PFSK-1 (cell line): Measurements from ENCODE around the gene COQ9.

Source experiments
- FOXP2 ChIP-seq: optimal IDR thresholded peaks from 2 replicates; pipeline ENCODE3; 2011; ENCODE audit warnings: borderline replicate concordance, control low read depth, inconsistent platforms; ENCODE audit not compliant: insufficient read depth; ENCODE audit errors: extremely low read length, extremely low read depth
- POLR2AphosphoS5 ChIP-seq: IDR thresholded peaks from 2 replicates; pipeline ENCODE4 v1.6.1; 2012; ENCODE audit warnings: low read depth, mild to moderate bottlenecking, control low read depth, low read length, moderate library complexity
- REST ChIP-seq, 2 experiments: IDR thresholded peaks; 2 replicates each; pipeline versions ENCODE4 v1.6.1 to v1.8.0; 2011 to 2012; ENCODE audit warnings: low read depth in 2 of 2, low read length in 2 of 2, control low read depth in 1 of 2, inconsistent platforms in 1 of 2, mild to moderate bottlenecking in 1 of 2, moderate library complexity in 1 of 2; ENCODE audit not compliant: insufficient read depth in 1 of 2
- SIN3A ChIP-seq: IDR thresholded peaks from 2 replicates; pipeline ENCODE4 v1.6.1; 2012; ENCODE audit warnings: mild to moderate bottlenecking, low read length, moderate library complexity, borderline replicate concordance; ENCODE audit not compliant: insufficient read depth
- TAF1 ChIP-seq: IDR thresholded peaks from 2 replicates; pipeline ENCODE4 v1.6.1; 2012; ENCODE audit warnings: low read length, control low read depth, borderline replicate concordance; ENCODE audit not compliant: insufficient read depth

COQ9 gene

GRCh38 chr16:57468346-57468745 lies 21.1 kb downstream of the COQ9 start:
- TF ChIP-seq SIN3A (no peak), POLR2AphosphoS5 (no peak), FOXP2 (no peak), REST (IDR thresholded peaks at IDR 0.05; ENCODE audit: insufficient read depth in 1 of 2, low read depth in 2 of 2, low read length in 2 of 2) (no peak), TAF1 (no peak)

GRCh38 chr16:57469046-57469445 lies 21.8 kb downstream of the COQ9 start:
- TF ChIP-seq SIN3A (no peak), TAF1 (no peak), REST (IDR thresholded peaks at IDR 0.05; ENCODE audit: insufficient read depth in 1 of 2, low read depth in 2 of 2, low read length in 2 of 2) (no peak), FOXP2 (no peak), POLR2AphosphoS5 (no peak)

GRCh38 chr16:57469917-57470470 lies 22.7 kb downstream of the COQ9 start:
- TF ChIP-seq SIN3A = no peak
- TF ChIP-seq REST (IDR thresholded peaks at IDR 0.05; ENCODE audit: insufficient read depth in 1 of 2, low read depth in 2 of 2, low read length in 2 of 2) = no peak

- no peak; the same call in 1 of the 2 replicates for TF ChIP-seq POLR2AphosphoS5
- no peak for TF ChIP-seq SIN3A
- TF ChIP-seq TAF1 = no peak
- TF ChIP-seq REST (IDR thresholded peaks at IDR 0.05; ENCODE audit: insufficient read depth in 1 of 2, low read depth in 2 of 2, low read length in 2 of 2) = no peak
- no peak for TF ChIP-seq FOXP2
These were observed 23.4 kb downstream of the COQ9 start for GRCh38 chr16:57470711-57471110.

GRCh38 chr16:57471209-57471608 lies 23.9 kb downstream of the COQ9 start:
- TF ChIP-seq SIN3A (no peak), TAF1 (no peak), REST (IDR thresholded peaks at IDR 0.05; ENCODE audit: insufficient read depth in 1 of 2, low read depth in 2 of 2, low read length in 2 of 2) (no peak), POLR2AphosphoS5 (no peak), FOXP2 (no peak)
